Activated T-cell treated with anti-CD3 and anti-CD28 coated beads for 24 hours (primary cell): ENCODE results near the gene KCNIP4.
"Not testable (repeated sequence)": the region's sequence is repeated elsewhere in the genome, so short reads cannot be mapped to it uniquely, and the experiment has no call there.

ENCODE experiments used
- DNase-seq: peaks from one replicate; pipeline ENCODE4 v3.0.0-alpha.2; 2020; ENCODE audit warnings: low read depth

The KCNIP4 gene

GRCh38 chr4:21948347-21949072, at the start of gene KCNIP4:
TSS of gene KCNIP4 (minus strand) at chr4:21948772.
- no peak for DNase-seq

- DNase-seq: not testable (repeated sequence)
Observed at GRCh38 chr4:21996618-21997017, 48.0 kb upstream of the KCNIP4 start.

- DNase-seq: no peak
Observed at GRCh38 chr4:21992330-21992729, 43.8 kb upstream of the KCNIP4 start.

GRCh38 chr4:21991562-21991961, 43.0 kb upstream of the KCNIP4 start:
- no peak for DNase-seq

GRCh38 chr4:21991050-21991449, 42.5 kb upstream of the KCNIP4 start:
- no peak for DNase-seq

DNA sequence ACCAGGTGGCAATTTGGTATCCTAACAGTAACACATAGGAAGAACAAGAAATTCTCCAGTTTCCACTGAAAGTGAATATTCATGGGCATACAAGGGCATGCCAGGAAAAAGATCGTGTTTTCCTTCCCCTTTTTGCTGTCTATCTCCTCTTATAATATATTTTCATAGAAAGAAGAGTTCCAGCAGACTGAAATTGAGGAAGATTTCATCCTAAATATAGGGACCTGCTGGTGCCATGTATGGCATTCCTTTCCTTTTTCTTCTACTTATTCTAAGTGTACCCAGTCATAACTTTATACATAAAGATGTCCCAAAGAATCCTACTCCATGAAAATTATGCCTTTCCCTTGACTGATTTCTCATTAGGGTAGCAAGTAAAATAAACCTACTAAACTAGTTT, 40.8 kb upstream of the KCNIP4 start:
- DNase-seq: no peak

- no peak for DNase-seq
Observed at GRCh38 chr4:21986307-21986706, 37.7 kb upstream of the KCNIP4 start.

GRCh38 chr4:21982087-21982486, 33.5 kb upstream of the KCNIP4 start:
- DNase-seq: no peak

DNA sequence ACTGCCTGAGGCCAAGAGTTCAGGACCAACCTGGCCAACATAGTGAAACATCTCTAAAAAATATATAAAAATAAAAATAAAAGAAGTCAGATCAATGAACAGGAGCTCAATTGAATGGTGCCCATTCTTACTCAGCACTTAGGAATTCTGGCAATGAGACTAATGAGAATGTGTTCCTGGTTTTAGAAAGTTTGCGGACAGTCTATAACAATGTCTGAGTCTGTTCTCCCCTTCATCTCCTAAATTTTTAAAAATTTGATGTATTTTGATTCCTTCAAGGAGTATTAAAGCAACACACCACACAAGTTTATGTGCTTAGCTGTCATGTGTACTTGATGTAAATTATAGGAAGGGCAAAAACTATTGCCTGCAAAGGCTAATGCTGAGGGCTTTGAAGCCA, 30.6 kb upstream of the KCNIP4 start:
- DNase-seq: no peak

- DNase-seq: no peak
Observed at GRCh38 chr4:21976166-21976565, 27.6 kb upstream of the KCNIP4 start.

DNA sequence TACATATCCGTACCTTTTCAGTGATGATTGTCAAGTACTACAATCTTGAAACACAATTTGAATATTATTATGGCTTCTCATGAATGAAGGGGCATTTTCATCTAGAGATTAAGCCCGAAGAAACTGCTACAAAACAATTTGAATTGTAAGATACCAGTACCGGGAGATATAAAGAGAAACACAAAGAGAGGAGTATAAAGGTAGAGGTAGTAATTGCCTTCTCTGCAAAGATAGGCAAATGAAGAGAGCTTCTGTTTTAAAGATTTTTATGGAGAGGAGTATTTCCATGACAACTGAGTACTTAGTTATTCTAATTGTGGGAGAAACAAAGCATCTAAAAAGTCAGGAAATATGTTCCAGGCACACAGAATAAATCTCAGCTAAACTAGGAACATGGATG, 25.3 kb upstream of the KCNIP4 start:
- no peak for DNase-seq

- no peak for DNase-seq
Observed at GRCh38 chr4:21964762-21965319, 16.3 kb upstream of the KCNIP4 start.

DNA sequence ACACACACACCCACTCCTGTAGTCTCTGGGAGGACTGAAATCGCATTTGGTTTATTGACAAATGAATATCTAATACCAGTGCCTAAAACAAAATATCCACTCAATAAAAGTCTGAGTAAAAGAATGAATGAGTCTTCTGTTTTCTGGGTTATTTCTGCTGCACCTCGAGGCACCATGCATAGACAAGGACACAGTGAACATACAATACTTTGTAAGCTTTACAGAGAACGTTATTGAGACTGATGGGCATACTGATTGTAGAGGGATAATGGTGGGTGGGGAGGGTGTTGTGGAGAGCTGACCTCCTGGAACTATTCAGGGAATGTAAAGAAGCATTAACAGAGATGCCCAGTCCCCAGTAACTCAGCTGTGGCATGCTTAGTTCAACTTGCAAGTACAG, 14.1 kb upstream of the KCNIP4 start:
- no peak for DNase-seq

DNA sequence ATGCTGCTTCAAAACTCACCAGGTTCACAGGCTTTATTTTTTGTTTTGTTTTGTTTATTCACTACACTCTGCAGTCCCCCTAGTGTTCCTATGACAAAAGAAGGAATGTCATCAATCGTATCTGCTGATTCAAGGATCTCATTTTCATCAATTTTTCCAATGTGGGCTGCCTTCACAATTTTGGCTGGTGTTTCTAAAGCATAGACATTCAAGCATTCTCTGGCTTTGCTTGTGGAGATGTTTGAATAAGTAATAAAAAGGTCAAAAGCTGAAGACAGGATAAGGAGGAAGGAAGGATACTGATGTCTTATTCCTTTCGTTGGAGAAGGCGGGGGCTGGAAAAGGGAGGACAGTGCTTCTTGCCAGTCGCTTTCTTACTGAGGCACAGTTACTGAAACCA, 12.2 kb upstream of the KCNIP4 start:
- DNase-seq: no peak

GRCh38 chr4:21954916-21955315, 6.3 kb upstream of the KCNIP4 start:
- DNase-seq: no peak

- no peak for DNase-seq
Observed at GRCh38 chr4:21953653-21954052, 5.1 kb upstream of the KCNIP4 start.

- no peak for DNase-seq
Observed at GRCh38 chr4:21952549-21952948, 4.0 kb upstream of the KCNIP4 start.

DNA sequence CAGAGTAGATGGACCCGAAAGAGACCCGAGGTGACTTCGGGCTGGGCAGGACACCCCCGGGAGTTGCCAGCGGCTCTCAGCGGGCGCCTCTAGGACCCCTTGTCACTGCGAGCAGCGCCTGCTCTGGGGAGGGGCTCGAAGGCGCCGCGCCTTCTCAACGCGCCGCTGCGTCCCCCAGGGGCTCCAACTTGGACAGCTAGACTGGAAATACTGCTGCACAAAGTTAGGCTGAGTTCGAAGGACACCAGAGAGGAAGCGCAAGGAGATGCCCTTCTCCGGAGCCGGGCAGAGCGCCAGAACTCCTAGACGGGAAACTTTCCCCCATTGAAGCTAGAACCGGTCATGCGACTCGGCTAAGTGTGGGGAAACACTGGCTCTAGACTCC, 493 bp upstream of the KCNIP4 start:
- DNase-seq: no peak

DNA sequence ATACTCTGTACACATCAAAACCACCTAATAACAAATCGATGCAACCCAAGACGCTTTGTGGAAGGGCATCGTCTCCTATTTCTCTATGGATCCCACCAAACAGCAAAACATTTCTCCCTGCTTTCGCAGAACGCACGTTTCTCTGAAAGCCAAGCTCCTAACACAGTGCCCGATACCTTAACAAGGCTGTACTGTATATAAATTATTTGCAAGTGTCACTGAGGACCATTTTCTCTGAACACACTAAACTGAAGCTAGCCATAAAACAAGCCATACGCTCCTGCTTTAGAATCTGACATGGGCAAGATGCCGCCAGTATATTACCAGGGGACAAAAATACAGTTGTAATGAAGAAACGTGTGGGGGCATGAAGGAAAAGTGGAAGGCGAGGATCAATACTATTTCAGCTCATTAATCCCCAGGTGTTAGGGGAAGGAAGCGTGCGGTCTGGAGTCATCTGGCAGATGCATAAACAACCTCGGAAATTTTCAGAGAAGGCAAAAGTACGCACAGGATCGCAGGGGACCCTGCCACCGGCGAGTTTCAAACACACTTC, 703 bp downstream of the KCNIP4 start:
- no peak for DNase-seq

DNA sequence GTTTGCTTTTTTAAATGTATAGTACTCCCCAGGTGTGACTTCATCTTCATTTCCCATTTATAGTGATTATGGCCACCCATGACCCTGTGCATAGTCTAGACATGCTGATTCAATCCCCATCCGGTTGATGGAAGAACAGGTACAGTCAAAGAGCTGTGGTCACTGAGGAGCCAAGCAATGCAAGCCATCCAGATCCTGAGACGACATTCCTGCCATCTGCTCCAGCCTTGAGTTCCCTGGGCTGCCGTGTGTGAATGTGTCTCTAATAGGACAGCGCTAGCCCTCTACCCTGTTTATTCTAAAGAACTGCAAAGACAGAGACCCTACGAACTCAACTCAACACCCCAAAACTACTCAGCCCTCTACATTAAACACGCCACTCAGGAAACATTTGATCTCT, 1.7 kb downstream of the KCNIP4 start:
- no peak for DNase-seq

DNA sequence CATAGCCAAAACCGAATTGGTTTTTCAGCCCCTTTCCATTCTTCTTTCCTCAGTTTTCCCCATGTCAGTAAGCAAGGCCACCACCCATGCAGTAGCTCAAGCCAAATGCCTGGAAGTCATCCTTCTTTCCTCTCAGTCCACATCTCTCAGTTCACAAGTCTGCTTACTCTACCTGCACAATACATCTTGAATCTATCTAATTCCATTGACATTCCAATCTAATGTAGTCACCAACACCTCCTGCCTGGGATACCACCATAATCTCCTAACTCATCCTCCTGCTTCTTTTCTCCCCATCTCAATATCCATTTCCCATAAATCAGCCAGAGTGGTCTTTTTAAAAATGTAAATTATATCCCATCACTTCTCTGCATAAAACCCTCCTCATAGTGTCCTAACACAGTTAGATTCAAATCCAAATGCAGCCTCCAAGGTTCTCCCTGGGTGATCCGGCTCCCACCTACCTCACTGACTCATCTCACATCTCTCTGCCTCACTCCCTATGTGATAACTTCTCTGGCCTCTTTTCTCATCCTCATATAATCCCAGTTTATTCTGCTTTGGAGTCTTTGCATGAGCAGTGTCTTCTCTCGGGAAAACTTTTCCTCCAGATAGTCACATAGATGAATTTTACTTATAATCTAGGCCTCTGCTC, 26.9 kb downstream of the KCNIP4 start:
- DNase-seq: no peak

DNA sequence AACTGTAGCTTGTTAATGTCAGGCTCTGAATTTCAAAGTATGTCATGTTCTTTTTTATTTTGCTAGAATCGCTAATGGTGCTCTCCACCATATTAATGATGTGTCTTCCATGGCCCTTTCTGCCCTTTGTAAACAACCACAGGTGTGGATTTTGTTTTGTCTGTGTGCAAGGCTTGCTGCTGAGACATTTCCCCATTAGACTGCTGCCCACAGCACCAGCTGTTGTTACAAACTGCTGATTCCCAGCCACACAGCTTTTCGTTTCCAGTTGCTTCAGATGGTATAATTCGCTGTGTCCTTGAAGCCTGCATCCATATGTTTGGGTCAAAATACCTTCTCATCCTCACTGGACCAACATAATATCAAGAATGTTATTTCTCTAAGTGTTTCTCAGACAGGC, 32.8 kb downstream of the KCNIP4 start:
- DNase-seq: no peak

GRCh38 chr4:21901831-21902230, 46.7 kb downstream of the KCNIP4 start:
- no peak for DNase-seq
